Measurements from ENCODE around the gene C14orf132. TPM values are rescaled to one million over a fixed set of nuclear protein-coding genes. Genes with fewer than 3 reads are reported as not detected.

The C14orf132 gene
- total RNA-seq, 1 donor from 2014 or later: 8.0 TPM

- Mint-ChIP-seq H3K9me3 (ENCODE audit: unreplicated experiment) (peaks cover 2% of the 10 kb centered on the region), H3K27me3 (ENCODE audit: low read depth, unreplicated experiment) (peaks cover 5% of the 10 kb centered on the region), H3K4me1 (ENCODE audit: low read depth, unreplicated experiment) (peaks cover 25% of the 10 kb centered on the region), H3K27ac (ENCODE audit: unreplicated experiment) (no peak overlapping the region), H3K36me3 (ENCODE audit: low read depth, unreplicated experiment) (peaks cover 3% of the 10 kb centered on the region), H3K4me3 (ENCODE audit: unreplicated experiment) (no peak overlapping the region)
- Histone ChIP-seq H3K4me1 (ENCODE audit: insufficient read depth, low read length) (peaks cover 31% of the 10 kb centered on the region), H4K20me1 (ENCODE audit: insufficient read depth, low read length) (peaks cover 67% of the 10 kb centered on the region), H3K27ac (ENCODE audit: low read depth, low read length) (peak overlapping the region; percentile 95), H3K4me2 (ENCODE audit: low read length) (peak overlapping the region; percentile 65), H3K9me3 (ENCODE audit: insufficient read depth, low read depth, low read length) (no peaks in the 10 kb centered on the region), H2AFZ (ENCODE audit: low read depth, low read length) (no peak overlapping the region), H3K27me3 (ENCODE audit: insufficient read depth, low read length) (no peaks in the 10 kb centered on the region), H3K79me2 (ENCODE audit: insufficient read depth, low read length) (peaks cover 70% of the 10 kb centered on the region), H3K9ac (ENCODE audit: low read length) (peak overlapping the region; percentile 77), H3K4me3 (ENCODE audit: insufficient read depth, low read depth, low read length) (no peak overlapping the region), H3K36me3 (ENCODE audit: insufficient read depth, low read length) (no peaks in the 10 kb centered on the region)
- FAIRE-seq (no peak), DNase-seq (ENCODE audit: low read depth) (no peak)
- TF ChIP-seq, protein P1, sequence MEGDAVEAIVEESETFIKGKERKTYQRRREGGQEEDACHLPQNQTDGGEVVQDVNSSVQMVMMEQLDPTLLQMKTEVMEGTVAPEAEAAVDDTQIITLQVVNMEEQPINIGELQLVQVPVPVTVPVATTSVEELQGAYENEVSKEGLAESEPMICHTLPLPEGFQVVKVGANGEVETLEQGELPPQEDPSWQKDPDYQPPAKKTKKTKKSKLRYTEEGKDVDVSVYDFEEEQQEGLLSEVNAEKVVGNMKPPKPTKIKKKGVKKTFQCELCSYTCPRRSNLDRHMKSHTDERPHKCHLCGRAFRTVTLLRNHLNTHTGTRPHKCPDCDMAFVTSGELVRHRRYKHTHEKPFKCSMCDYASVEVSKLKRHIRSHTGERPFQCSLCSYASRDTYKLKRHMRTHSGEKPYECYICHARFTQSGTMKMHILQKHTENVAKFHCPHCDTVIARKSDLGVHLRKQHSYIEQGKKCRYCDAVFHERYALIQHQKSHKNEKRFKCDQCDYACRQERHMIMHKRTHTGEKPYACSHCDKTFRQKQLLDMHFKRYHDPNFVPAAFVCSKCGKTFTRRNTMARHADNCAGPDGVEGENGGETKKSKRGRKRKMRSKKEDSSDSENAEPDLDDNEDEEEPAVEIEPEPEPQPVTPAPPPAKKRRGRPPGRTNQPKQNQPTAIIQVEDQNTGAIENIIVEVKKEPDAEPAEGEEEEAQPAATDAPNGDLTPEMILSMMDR (IDR thresholded peaks at IDR 0.05; ENCODE audit: insufficient read depth, low read depth, low read length): no peak
- no peak for TF ChIP-seq EZH2 (IDR thresholded peaks at IDR 0.05; ENCODE audit: insufficient read depth, low read length)
These were observed 14.1 kb downstream of the C14orf132 start for GRCh38 chr14:96053248-96053599.

- DNase-seq (ENCODE audit: low read depth): peak; percentile 100
- Histone ChIP-seq H3K27ac (ENCODE audit: low read depth, low read length) (peak overlapping the region; percentile 95), H3K36me3 (ENCODE audit: insufficient read depth, low read length) (no peaks in the 10 kb centered on the region), H4K20me1 (ENCODE audit: insufficient read depth, low read length) (peaks cover 73% of the 10 kb centered on the region), H3K79me2 (ENCODE audit: insufficient read depth, low read length) (peaks cover 66% of the 10 kb centered on the region), H3K27me3 (ENCODE audit: insufficient read depth, low read length) (no peaks in the 10 kb centered on the region), H3K9me3 (ENCODE audit: insufficient read depth, low read depth, low read length) (no peaks in the 10 kb centered on the region), H3K4me2 (ENCODE audit: low read length) (peak overlapping the region; percentile 65), H2AFZ (ENCODE audit: low read depth, low read length) (peak overlapping the region; percentile 11), H3K4me3 (ENCODE audit: insufficient read depth, low read depth, low read length) (no peak overlapping the region), H3K9ac (ENCODE audit: low read length) (peak overlapping the region; percentile 77), H3K4me1 (ENCODE audit: insufficient read depth, low read length) (peaks cover 31% of the 10 kb centered on the region)
- FAIRE-seq: peak; percentile 98
- H3K4me3 Mint-ChIP-seq (ENCODE audit: unreplicated experiment): no peak overlapping the region
- peaks cover 25% of the 10 kb centered on the region for H3K4me1 Mint-ChIP-seq (ENCODE audit: low read depth, unreplicated experiment)
- peak overlapping the region; percentile 91 for H3K27ac Mint-ChIP-seq (ENCODE audit: unreplicated experiment)
- TF ChIP-seq EZH2 (IDR thresholded peaks at IDR 0.05; ENCODE audit: insufficient read depth, low read length): no peak
- TF ChIP-seq, protein P1 (IDR thresholded peaks at IDR 0.05; ENCODE audit: insufficient read depth, low read depth, low read length): no peak
- peaks cover 8% of the 10 kb centered on the region for H3K27me3 Mint-ChIP-seq (ENCODE audit: low read depth, unreplicated experiment)
- H3K36me3 Mint-ChIP-seq (ENCODE audit: low read depth, unreplicated experiment): peaks cover 4% of the 10 kb centered on the region
- H3K9me3 Mint-ChIP-seq (ENCODE audit: unreplicated experiment): peaks cover 3% of the 10 kb centered on the region
These were observed 14.6 kb downstream of the C14orf132 start for GRCh38 chr14:96053600-96054381.

DNA sequence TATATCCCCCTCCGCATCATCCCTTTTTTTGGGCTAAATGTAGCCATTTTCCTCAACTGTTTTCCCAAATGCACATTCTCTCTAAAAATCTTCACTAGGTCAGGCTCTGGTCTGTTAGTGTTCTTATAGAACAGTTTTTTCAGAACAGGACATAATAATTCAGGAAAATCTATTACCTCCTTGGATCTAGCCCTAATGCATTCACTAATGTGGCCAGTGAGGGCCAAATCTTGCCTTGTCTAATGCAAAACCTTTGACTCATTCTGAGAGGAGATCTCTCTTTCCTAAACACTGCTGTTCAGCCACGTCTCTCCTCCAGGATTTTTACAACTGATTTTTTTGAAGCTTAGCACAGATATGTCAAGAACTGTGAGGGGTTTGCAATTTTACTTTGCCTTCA, 15.5 kb downstream of the C14orf132 start:
- peaks cover 25% of the 10 kb centered on the region for H3K4me1 Mint-ChIP-seq (ENCODE audit: low read depth, unreplicated experiment)
- H3K27me3 Mint-ChIP-seq (ENCODE audit: low read depth, unreplicated experiment): peaks cover 13% of the 10 kb centered on the region
- FAIRE-seq (no peak), DNase-seq (ENCODE audit: low read depth) (no peak)
- H3K36me3 Mint-ChIP-seq (ENCODE audit: low read depth, unreplicated experiment): peaks cover 4% of the 10 kb centered on the region
- Histone ChIP-seq H3K4me2 (ENCODE audit: low read length) (peak overlapping the region; percentile 65), H3K9me3 (ENCODE audit: insufficient read depth, low read depth, low read length) (no peaks in the 10 kb centered on the region), H3K27me3 (ENCODE audit: insufficient read depth, low read length) (no peaks in the 10 kb centered on the region), H3K79me2 (ENCODE audit: insufficient read depth, low read length) (peaks cover 68% of the 10 kb centered on the region), H3K4me3 (ENCODE audit: insufficient read depth, low read depth, low read length) (no peak overlapping the region), H4K20me1 (ENCODE audit: insufficient read depth, low read length) (peaks cover 82% of the 10 kb centered on the region), H3K27ac (ENCODE audit: low read depth, low read length) (peak overlapping the region; percentile 95), H3K36me3 (ENCODE audit: insufficient read depth, low read length) (no peaks in the 10 kb centered on the region), H3K9ac (ENCODE audit: low read length) (peak overlapping the region; percentile 68), H2AFZ (ENCODE audit: low read depth, low read length) (no peak overlapping the region), H3K4me1 (ENCODE audit: insufficient read depth, low read length) (peaks cover 31% of the 10 kb centered on the region)
- H3K9me3 Mint-ChIP-seq (ENCODE audit: unreplicated experiment): peaks cover 3% of the 10 kb centered on the region
- H3K4me3 Mint-ChIP-seq (ENCODE audit: unreplicated experiment): no peak overlapping the region
- TF ChIP-seq EZH2 (IDR thresholded peaks at IDR 0.05; ENCODE audit: insufficient read depth, low read length): no peak
- TF ChIP-seq, protein P1 (IDR thresholded peaks at IDR 0.05; ENCODE audit: insufficient read depth, low read depth, low read length): no peak
- H3K27ac Mint-ChIP-seq (ENCODE audit: unreplicated experiment): peak overlapping the region; percentile 75

Measured in astrocyte (in vitro differentiated cells and primary cell).